SJCRH30 (cell line): ENCODE data around the gene BHLHA9. TPM values are rescaled to one million over a fixed set of nuclear protein-coding genes. Genes with fewer than 3 reads are reported as not detected.
A peak's percentile ranks its signal among the peaks of the same experiment; 100 is the strongest.
"Not testable (repeated sequence)": the region's sequence is repeated elsewhere in the genome, so short reads cannot be mapped to it uniquely, and the experiment has no call there.

Experiments used
- DNase-seq, 2 experiments: peaks; one replicate each; pipeline ENCODE4 v3.0.0-alpha.2; 2015 to 2020
- H3K27ac ChIP-seq: fragments of 250-450 bp; sonication (Bioruptor Pico); 2 replicates; pipeline ENCODE4 v1.5.1; 2020; ENCODE audit warnings: mild to moderate bottlenecking, moderate library complexity
- H3K27me3 ChIP-seq: fragments of 250-450 bp; sonication (Bioruptor Pico); 2 replicates; pipeline ENCODE4 v1.5.1; 2020; ENCODE audit warnings: mild to moderate bottlenecking, moderate library complexity
- H3K36me3 ChIP-seq: fragments of 250-450 bp; sonication (Bioruptor Pico); 2 replicates; pipeline ENCODE4 v1.5.1; 2020; ENCODE audit warnings: mild to moderate bottlenecking, moderate library complexity
- H3K4me1 ChIP-seq: fragments of 250-450 bp; sonication (Bioruptor Pico); 2 replicates; pipeline ENCODE4 v1.5.1; 2020; ENCODE audit warnings: mild to moderate bottlenecking, moderate library complexity
- H3K4me3 ChIP-seq: fragments of 250-450 bp; sonication (Bioruptor Pico); 2 replicates; pipeline ENCODE4 v1.5.1; 2020; ENCODE audit warnings: mild to moderate bottlenecking, moderate library complexity
- H3K9me3 ChIP-seq: fragments of 250-450 bp; sonication (Bioruptor Pico); replicated peaks from 2 replicates; pipeline ENCODE4 v1.5.1; 2020; ENCODE audit warnings: mild to moderate bottlenecking, moderate library complexity
- total RNA-seq: library from RNA; depleted of rRNA; stranded (reverse); fragments of >200 nt; shearing (Covaris generic); gene quantifications from 2 replicates; pipeline ENCODE4 v1.2.3, GENCODE V29; 2014

The BHLHA9 gene
- total RNA-seq, 1 experiment from 2014 or later, result not detected

DNA sequence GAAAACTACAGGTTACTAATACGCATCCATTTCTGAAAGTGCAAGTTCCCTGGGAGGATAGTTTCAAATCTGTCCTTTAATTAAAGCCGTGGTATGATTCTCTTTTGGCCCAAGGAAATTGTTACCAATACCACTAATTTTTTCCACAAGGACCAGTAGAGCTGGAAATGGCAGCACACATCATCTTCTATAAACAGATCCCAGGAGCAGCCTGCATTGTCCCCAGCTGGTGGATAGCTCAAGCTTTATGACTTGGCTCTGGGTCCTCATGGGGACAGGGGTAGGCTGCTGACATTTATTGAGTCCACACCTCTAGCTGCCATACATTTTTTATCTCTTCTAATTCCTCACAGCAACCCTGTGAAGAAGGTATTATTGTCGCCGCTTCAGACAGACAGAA lies 35.8 kb upstream of the BHLHA9 start:
- no peaks in the 10 kb centered on the region for H3K9me3 ChIP-seq
- H3K27me3 ChIP-seq, result no peaks in the 10 kb centered on the region
- H3K27ac ChIP-seq, result no peak overlapping the region
- no peak overlapping the region for H3K4me3 ChIP-seq
- no peaks in the 10 kb centered on the region for H3K4me1 ChIP-seq
- no peaks in the 10 kb centered on the region for H3K36me3 ChIP-seq
- DNase-seq, result no peak

DNA sequence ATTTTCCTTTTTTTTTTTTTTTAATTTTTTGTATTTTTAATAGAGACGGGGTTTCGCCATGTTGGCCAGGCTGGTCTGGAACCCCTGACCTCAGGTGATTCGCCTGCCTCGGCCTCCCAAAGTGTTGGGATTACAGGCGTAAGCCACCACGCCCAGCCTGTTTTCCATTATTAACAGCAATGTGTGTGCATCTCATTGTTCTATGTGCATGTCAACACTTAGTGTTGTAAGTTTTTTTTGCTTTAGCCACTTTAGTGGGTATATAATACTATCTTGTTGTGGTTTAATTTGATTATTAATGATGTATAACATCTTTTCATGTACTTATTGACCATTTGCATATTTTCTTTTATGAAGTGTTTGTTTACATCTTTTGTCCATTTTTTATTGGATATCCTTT lies 32.8 kb upstream of the BHLHA9 start:
- Histone ChIP-seq H3K36me3 (no peaks in the 10 kb centered on the region), H3K4me1 (no peaks in the 10 kb centered on the region), H3K27me3 (no peaks in the 10 kb centered on the region), H3K4me3 (no peak overlapping the region), H3K9me3 (no peaks in the 10 kb centered on the region), H3K27ac (no peak overlapping the region)
- no peak for DNase-seq

DNA sequence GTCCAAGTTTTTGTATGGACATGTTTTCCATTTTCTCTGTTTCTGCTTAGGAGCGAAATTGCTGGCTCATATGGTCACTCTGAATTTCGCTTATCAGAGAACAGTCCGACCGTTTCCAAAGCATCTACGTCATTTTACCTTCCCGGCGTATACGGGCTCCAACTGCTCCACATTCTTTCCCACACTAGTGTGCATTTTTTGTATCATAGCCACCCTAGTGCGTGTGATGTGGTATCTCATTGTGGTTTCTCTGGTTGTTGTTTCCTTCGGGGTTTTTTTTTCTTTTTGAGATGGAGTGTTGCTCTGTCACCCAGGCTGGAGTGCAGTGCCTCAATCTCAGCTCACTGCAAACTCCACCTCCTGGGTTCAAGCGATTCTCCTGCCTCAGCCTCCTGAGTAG lies 31.0 kb upstream of the BHLHA9 start:
- DNase-seq, result no peak
- Histone ChIP-seq H3K4me3 (no peak overlapping the region), H3K9me3 (no peaks in the 10 kb centered on the region), H3K27ac (no peak overlapping the region), H3K4me1 (no peaks in the 10 kb centered on the region), H3K36me3 (no peaks in the 10 kb centered on the region), H3K27me3 (no peaks in the 10 kb centered on the region)

DNA sequence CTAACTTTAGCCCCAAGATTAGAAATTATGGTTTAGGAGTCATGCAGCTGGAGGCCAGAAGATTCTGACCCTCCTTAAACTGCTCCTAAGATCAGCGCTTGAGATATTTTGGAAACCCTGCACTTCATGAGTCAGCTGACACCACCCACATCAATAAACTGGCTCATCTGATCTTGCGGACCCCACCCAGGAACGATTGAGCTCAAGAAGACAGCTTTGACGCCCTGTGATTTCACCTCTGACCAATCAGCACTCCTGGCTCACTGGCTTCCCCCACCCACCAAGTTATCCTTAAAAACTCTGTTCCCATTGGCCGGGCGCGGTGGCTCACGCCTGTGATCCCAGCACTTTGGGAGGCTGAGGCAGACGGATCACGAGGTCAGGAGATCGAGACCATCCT lies 29.8 kb upstream of the BHLHA9 start:
- not testable (repeated sequence) for H3K27me3 ChIP-seq, H3K4me1 ChIP-seq, H3K9me3 ChIP-seq, H3K36me3 ChIP-seq, H3K27ac ChIP-seq, DNase-seq, H3K4me3 ChIP-seq

DNA sequence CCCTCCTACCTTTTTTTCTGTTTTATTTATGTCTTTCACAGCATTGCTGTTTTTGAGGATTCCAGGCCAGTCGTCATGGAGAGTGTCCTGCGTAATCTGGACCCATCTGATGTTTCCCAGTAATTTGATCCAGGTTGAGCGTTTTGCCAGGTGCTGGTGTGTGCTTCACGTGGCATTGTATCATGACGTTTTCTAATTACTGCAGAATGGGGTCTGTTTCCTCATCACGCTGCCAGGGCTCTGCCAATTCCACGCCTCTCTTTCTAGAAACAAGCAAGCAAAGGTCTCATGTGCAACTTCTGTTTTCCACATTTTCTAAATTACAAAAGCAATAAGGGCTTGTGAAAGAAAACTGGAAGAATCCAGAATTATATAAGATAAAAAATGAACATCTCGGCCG lies 28.3 kb upstream of the BHLHA9 start:
- DNase-seq, result no peak
- no peaks in the 10 kb centered on the region for H3K4me1 ChIP-seq
- no peak overlapping the region for H3K27ac ChIP-seq

DNA sequence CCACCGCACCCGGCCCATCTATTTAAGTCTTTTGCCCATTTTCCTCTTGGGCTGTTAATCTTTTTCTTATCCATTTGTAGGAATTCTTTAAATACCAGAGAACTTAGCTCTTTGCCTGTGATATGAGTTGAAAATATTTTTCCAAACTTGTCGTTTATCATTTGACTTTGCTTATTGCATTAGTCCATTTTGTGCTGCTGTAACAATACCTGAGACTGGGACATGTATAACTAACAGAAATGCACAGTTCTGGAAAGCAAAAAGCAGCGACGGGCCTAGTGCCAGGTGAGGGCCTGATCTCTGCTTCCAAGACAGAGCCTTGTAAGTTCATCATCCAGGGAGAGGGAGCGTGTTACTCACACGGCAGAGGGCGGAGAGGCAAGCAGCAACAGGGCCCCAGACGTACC lies 25.6 kb upstream of the BHLHA9 start:
- Histone ChIP-seq H3K27ac (no peak overlapping the region), H3K4me3 (no peak overlapping the region), H3K9me3 (no peaks in the 10 kb centered on the region), H3K27me3 (no peaks in the 10 kb centered on the region), H3K4me1 (no peaks in the 10 kb centered on the region), H3K36me3 (no peaks in the 10 kb centered on the region)
- DNase-seq, result no peak

More for the DNA sequence above, 28.3 kb upstream of the BHLHA9 start:
- H3K36me3 ChIP-seq, result no peaks in the 10 kb centered on the region
- H3K27me3 ChIP-seq, result no peaks in the 10 kb centered on the region
- H3K9me3 ChIP-seq, result no peaks in the 10 kb centered on the region
- no peak overlapping the region for H3K4me3 ChIP-seq

DNA sequence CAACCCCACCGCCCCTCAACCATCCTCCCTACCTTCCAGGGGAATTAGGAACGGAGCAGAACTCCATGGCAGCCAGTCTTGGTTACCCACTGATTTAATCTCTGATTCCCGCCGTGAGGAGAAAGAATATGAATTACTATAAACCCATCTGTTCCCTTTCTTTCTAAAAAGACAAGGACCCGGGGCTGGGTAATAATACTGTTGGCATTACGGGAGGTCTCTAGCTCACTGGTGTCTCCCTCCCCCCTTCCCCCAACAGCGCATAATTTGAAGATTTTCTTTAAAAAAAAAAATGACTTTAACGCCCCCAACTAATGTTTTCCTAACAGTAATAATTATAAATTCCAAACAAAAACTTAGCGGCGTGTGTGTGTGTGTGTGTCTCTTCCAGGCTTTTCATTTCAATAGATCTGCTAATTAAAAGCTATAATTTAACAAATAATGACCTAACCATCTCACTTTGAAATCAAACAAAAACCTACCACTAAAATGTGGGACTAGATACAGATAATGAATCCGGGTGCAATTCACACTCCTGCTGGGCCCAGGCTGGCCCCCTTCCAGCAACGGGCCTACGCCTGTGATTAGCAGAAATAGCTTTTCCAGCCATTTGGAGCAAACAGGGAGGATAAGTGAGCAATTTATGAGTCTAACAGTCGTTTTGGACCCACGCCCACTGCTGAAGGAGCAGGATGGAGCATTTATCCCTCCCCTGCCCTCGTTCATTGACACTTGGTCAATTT lies 18.2 kb upstream of the BHLHA9 start:
- Histone ChIP-seq H3K36me3 (no peaks in the 10 kb centered on the region), H3K27ac (no peak overlapping the region), H3K4me3 (no peak overlapping the region), H3K27me3 (no peaks in the 10 kb centered on the region), H3K4me1 (no peaks in the 10 kb centered on the region), H3K9me3 (no peaks in the 10 kb centered on the region)
- no peak for DNase-seq

DNA sequence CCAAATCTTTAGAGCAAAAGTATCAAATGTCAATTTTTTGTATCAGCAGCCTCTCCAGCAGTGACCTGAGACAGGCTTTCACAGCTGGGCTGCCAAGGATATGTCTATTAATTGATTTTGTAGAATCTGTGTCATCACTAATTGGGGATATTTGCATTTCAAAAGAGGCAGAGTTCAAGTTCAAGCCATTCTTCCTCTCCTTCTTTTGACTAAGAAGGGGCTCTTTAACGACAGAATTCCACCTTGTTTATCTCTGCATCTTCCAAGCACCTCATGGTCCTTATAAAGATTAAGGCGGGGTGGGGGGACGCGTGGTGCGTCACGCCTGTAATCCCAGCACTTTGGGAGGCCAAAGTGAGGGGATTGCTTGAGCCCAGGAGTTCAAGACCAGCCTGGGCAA lies 15.2 kb upstream of the BHLHA9 start:
- DNase-seq, result no peak
- Histone ChIP-seq H3K9me3 (no peaks in the 10 kb centered on the region), H3K36me3 (no peaks in the 10 kb centered on the region), H3K27me3 (no peaks in the 10 kb centered on the region), H3K27ac (no peak overlapping the region), H3K4me1 (no peaks in the 10 kb centered on the region), H3K4me3 (no peak overlapping the region)

DNA sequence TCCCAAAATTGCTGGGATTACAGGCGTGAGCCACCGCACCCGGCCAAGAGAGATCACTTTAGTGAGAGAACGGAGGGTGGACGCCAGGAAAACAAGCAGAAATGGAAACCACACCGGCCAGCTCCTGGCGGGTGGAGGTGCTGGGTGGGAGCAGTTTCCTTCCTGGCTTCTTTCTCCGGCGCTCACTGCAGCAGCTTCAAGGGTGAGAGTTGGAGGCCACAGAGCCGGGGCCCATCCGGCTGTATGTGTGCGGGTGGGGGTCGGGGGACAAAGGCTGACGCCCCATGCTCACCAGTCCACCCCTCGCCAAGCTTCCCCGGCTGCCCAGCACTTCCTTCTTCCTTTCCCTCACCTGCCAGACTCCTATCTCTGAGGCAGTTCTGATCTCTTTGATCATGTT lies 13.5 kb upstream of the BHLHA9 start:
- no peak overlapping the region for H3K27ac ChIP-seq
- DNase-seq, result no peak
- H3K27me3 ChIP-seq, result no peaks in the 10 kb centered on the region
- H3K4me3 ChIP-seq, result no peak overlapping the region
- no peaks in the 10 kb centered on the region for H3K4me1 ChIP-seq
- no peaks in the 10 kb centered on the region for H3K9me3 ChIP-seq
- H3K36me3 ChIP-seq, result no peaks in the 10 kb centered on the region

DNA sequence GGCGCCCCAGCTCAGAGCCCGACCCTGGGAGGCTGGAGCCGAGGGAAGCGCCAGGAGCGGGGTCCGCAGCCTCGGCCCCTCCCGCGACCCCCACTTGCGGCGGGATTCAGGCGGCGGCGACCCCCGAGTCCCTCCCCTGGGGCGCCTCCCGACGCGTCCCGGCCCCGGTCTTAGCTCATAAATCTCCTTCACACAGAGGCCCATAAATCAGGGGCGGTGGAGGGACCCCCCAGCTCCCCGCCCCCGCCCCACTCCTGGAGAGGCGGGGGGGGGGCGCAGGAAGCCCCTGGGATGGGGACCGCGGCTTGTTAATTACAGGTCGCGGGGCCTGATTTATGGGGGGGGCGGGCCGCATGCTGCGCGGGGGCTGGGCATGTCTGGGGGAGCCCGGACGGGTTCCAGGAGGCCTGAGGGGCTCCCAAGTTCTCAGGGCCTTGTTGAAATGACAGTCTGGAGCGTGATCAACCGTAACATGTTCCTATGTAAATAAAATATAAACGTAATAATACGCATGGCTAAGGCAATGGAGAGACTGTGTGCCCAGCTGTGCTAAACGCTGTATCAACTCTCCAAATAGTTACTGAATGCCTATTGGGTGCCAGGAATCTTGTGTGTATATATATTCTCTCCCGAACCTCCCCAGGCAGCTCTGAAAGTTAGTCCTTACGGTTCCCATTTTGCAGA lies 10.0 kb upstream of the BHLHA9 start:
- DNase-seq, result no peak
- no peaks in the 10 kb centered on the region for H3K9me3 ChIP-seq
- H3K27me3 ChIP-seq, result no peaks in the 10 kb centered on the region
- H3K4me1 ChIP-seq, result no peaks in the 10 kb centered on the region
- H3K4me3 ChIP-seq, result no peak overlapping the region
- no peak overlapping the region for H3K27ac ChIP-seq
- H3K36me3 ChIP-seq, result no peaks in the 10 kb centered on the region

DNA sequence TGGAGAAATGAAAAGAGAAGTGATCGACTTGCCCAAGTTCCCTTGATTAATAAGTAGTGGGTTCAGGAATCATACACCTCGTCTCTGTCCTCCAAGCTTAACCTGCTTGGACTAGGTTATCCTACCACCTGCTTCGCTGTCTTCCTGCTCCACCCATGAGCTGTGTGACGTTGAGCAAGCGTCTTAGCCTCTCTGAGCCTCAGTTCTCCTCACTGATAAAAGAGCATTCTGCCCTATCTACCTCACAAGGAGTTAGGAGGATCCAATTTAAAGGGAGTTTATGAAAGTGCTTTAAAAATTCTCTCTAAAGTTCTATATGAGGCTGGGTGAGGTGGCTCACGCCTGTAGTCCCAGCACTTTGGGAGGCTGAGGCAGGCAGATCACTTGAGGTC lies 9.5 kb upstream of the BHLHA9 start:
- H3K36me3 ChIP-seq, result no peaks in the 10 kb centered on the region
- no peak overlapping the region for H3K4me3 ChIP-seq
- no peaks in the 10 kb centered on the region for H3K27me3 ChIP-seq
- H3K4me1 ChIP-seq, result no peaks in the 10 kb centered on the region
- H3K27ac ChIP-seq, result no peak overlapping the region
- no peaks in the 10 kb centered on the region for H3K9me3 ChIP-seq
- no peak for DNase-seq

DNA sequence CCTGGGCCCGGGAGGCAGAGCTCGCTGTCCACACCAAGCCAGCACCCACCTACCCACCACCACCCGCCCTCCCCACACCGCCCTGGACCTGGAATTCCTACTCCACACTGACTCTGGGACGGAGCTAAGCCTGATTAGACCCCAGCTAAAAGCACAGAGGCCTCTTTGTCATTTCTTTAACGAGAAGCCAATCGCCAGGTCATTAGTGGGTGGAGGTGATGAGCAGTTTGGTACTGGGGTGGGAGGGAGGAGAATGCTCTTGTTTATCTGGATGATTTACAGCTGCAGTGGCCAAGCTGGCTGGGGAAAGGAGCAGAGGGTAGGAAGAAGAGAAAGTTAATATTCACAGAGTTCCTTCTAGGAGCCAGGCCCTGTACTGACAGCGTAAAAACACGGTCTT lies 6.0 kb upstream of the BHLHA9 start:
- no peaks in the 10 kb centered on the region for H3K9me3 ChIP-seq
- no peak overlapping the region for H3K27ac ChIP-seq
- no peaks in the 10 kb centered on the region for H3K27me3 ChIP-seq
- no peak overlapping the region for H3K4me3 ChIP-seq
- H3K36me3 ChIP-seq, result no peaks in the 10 kb centered on the region
- no peaks in the 10 kb centered on the region for H3K4me1 ChIP-seq
- no peak for DNase-seq

DNA sequence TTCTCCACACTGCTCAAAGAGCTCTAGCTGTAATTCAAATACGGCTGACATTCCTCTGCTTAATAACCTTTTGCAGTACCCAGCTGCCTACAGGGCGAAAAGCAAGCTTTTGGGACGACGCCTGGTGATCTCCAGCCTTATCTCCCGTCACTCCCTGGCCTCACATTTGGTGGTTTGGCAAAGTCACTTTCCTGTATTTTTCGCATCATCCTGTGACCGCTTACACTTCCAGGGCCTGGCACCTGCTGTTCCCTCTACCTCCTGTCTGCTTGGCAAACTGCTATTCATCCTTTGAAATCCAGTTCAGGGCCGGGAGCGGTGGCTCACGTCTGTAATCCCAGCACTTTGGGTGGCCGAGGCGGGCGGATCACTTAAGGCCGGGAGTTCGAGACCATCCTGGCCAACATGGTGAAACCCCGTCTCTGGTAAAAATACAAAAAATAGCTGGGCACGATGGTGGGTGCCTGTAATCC lies 2.7 kb upstream of the BHLHA9 start:
- no peaks in the 10 kb centered on the region for H3K27me3 ChIP-seq
- peak; percentile 8 to 20 for DNase-seq
- H3K9me3 ChIP-seq, result no peaks in the 10 kb centered on the region
- H3K36me3 ChIP-seq, result no peaks in the 10 kb centered on the region
- peak overlapping the region; percentile 62 for H3K4me3 ChIP-seq
- no peak overlapping the region for H3K27ac ChIP-seq
- H3K4me1 ChIP-seq, result no peaks in the 10 kb centered on the region

DNA sequence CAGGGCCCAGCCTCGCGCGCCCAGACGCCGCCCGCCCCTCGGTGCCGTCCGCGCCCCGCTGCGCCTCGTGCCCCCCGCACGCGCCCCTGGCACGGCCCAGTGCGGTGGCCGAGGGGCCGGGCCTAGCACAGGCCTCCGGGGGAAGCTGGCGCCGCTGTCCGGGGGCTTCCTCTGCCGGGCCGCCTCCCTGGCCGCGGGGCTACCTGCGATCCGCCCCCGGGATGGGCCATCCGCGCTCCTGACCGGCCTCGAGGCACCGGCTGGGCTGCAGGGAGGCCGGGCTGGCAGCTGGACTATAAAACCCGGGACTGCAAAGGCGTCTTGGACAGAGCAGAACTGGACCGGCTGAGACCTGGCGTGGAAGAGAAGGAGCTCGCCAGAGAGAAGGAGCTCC lies 783 bp downstream of the BHLHA9 start:
- H3K4me3 ChIP-seq, result no peak overlapping the region
- no peaks in the 10 kb centered on the region for H3K27me3 ChIP-seq
- DNase-seq, result no peak
- no peaks in the 10 kb centered on the region for H3K4me1 ChIP-seq
- no peaks in the 10 kb centered on the region for H3K36me3 ChIP-seq
- no peaks in the 10 kb centered on the region for H3K9me3 ChIP-seq
- H3K27ac ChIP-seq, result no peak overlapping the region

DNA sequence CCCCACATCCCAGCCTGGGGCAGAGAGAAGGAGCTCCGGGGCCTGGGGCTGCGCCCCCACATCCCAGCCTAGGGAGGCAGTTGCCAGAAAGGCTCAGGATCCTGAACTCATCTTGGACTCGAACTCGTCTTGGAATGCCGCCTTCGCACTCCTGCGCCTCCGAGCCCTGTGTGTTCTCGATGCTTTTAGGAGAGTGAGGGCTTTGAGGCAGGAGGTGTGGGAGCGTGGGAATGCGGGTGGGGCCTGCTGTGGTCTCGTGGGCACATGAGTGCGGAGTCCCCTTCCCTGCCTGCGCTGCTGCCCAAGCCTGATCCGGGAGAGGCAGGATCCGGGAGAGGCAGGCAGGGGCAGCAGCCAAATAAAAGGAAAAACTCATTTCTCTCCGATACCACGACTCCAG lies 1.2 kb downstream of the BHLHA9 start:
- Histone ChIP-seq H3K36me3 (no peaks in the 10 kb centered on the region), H3K4me1 (no peaks in the 10 kb centered on the region), H3K9me3 (no peaks in the 10 kb centered on the region), H3K27ac (no peak overlapping the region), H3K27me3 (no peaks in the 10 kb centered on the region), H3K4me3 (no peak overlapping the region)
- no peak for DNase-seq

DNA sequence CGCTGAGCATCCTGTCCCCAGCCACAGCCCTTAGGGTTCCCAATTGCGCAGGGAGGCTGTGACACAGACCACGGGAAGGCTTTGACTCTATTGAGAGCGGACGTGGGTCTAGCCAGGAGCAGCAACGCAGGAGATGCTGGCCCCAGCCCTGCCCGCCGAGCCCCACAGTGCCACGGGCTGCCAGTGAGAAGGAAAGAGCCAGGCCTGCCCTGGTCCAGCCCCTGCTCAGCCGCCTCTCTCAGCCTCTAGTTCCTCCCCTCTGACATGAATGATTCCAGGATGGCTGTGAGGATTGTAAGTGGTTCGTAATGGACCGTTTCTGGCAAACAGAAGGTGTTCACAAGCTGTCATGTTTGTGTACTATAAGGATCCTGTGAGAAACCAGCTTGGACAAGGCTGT lies 2.5 kb downstream of the BHLHA9 start:
- no peak overlapping the region for H3K4me3 ChIP-seq
- H3K27me3 ChIP-seq, result no peaks in the 10 kb centered on the region
- H3K9me3 ChIP-seq, result no peaks in the 10 kb centered on the region
- no peaks in the 10 kb centered on the region for H3K4me1 ChIP-seq
- H3K27ac ChIP-seq, result no peak overlapping the region
- no peaks in the 10 kb centered on the region for H3K36me3 ChIP-seq
- no peak for DNase-seq
